Measurements from ENCODE around the gene EIF3K. TPM values are rescaled to one million over a fixed set of nuclear protein-coding genes. Genes with fewer than 3 reads are reported as not detected.

EIF3K gene
- total RNA-seq, 1 experiment from 2014 or later, result 2,011 TPM

DNA sequence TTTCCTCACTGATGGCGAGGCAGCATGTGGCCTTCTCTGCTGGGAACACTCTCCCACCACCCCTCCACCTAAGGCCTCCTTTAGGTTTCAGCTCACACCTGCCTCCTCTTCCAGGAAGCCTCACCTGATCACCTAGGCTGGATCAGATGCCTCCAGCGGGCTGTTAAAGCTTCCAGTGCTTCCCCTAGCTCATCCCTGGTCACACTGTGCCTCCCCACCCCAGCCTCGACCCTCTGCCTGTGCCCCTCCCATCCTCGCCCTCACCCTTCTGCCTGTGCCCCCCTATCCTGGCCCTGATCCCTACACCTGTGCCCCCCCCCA, 35.0 kb upstream of the EIF3K start:
- Histone ChIP-seq H3K36me3 (ENCODE audit: control insufficient read depth, insufficient read depth, low read length) (no peaks in the 10 kb centered on the region), H3K4me1 (ENCODE audit: control insufficient read depth, insufficient read depth, low read length) (no peaks in the 10 kb centered on the region), H3K9me3 (ENCODE audit: control insufficient read depth, insufficient read depth, low read depth, low read length) (no peaks in the 10 kb centered on the region), H3K27ac (ENCODE audit: low read length) (no peak overlapping the region), H3K27me3 (ENCODE audit: control insufficient read depth, insufficient read depth, low read length) (no peaks in the 10 kb centered on the region), H3K4me3 (ENCODE audit: low read depth in 2 of 2, low read length in 2 of 2) (no peak overlapping the region)
- CTCF ChIA-PET, result no interaction called here
- no peak for DNase-seq (ENCODE audit: low read depth, low spot score)
- POLR2A ChIA-PET, result interaction anchor here (0.5 to 0.6 kb wide), 3 partner anchors 27 to 1717 kb away, joined by 3 to 11 read pairs (median 4); no protein-coding TSS in a partner anchor
- in situ Hi-C loops (cut with HindIII; ENCODE audit: low pct_unique_long_range_greater_than_20kb, low sequenced_read_pairs) (loop anchor here (10.0 kb wide), 1 partner anchor 59 kb away; no protein-coding TSS in a partner anchor), intact Hi-C loops (cut with micrococcal nuclease; ENCODE audit: unreplicated experiment) (no loop called here)
- TF ChIP-seq, protein P1, sequence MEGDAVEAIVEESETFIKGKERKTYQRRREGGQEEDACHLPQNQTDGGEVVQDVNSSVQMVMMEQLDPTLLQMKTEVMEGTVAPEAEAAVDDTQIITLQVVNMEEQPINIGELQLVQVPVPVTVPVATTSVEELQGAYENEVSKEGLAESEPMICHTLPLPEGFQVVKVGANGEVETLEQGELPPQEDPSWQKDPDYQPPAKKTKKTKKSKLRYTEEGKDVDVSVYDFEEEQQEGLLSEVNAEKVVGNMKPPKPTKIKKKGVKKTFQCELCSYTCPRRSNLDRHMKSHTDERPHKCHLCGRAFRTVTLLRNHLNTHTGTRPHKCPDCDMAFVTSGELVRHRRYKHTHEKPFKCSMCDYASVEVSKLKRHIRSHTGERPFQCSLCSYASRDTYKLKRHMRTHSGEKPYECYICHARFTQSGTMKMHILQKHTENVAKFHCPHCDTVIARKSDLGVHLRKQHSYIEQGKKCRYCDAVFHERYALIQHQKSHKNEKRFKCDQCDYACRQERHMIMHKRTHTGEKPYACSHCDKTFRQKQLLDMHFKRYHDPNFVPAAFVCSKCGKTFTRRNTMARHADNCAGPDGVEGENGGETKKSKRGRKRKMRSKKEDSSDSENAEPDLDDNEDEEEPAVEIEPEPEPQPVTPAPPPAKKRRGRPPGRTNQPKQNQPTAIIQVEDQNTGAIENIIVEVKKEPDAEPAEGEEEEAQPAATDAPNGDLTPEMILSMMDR (IDR thresholded peaks at IDR 0.05), result no peak
- TF ChIP-seq TCF7L2 (IDR thresholded peaks at IDR 0.05; ENCODE audit: low read depth, low read length), result no peak
- TF ChIP-seq, protein P2, sequence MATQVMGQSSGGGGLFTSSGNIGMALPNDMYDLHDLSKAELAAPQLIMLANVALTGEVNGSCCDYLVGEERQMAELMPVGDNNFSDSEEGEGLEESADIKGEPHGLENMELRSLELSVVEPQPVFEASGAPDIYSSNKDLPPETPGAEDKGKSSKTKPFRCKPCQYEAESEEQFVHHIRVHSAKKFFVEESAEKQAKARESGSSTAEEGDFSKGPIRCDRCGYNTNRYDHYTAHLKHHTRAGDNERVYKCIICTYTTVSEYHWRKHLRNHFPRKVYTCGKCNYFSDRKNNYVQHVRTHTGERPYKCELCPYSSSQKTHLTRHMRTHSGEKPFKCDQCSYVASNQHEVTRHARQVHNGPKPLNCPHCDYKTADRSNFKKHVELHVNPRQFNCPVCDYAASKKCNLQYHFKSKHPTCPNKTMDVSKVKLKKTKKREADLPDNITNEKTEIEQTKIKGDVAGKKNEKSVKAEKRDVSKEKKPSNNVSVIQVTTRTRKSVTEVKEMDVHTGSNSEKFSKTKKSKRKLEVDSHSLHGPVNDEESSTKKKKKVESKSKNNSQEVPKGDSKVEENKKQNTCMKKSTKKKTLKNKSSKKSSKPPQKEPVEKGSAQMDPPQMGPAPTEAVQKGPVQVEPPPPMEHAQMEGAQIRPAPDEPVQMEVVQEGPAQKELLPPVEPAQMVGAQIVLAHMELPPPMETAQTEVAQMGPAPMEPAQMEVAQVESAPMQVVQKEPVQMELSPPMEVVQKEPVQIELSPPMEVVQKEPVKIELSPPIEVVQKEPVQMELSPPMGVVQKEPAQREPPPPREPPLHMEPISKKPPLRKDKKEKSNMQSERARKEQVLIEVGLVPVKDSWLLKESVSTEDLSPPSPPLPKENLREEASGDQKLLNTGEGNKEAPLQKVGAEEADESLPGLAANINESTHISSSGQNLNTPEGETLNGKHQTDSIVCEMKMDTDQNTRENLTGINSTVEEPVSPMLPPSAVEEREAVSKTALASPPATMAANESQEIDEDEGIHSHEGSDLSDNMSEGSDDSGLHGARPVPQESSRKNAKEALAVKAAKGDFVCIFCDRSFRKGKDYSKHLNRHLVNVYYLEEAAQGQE (IDR thresholded peaks at IDR 0.05; ENCODE audit: insufficient read depth in 1 of 2, low read depth in 2 of 2, low read length in 1 of 2), result no peak
- no TSS peak for BruUV-seq (replicated peaks)
- ATAC-seq, result peak; percentile 25

DNA sequence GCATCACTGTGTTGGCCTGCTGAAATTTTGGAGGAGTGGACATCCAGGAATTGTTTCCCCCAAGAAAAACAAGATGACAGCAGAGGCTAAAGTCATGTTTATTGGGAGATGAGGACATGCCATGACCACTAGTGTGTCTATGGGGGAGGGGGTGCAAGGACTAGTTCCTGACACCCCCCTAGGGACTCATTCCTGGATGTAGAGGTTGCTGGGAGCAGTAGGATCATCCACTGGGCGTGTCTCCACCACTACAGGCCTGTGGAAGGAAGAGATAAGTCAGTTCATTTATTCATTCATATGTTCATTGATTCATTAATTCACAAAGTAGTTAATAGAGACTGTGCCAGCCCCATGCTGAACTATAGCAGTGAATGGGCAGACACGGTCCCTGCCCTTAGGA, 31.4 kb upstream of the EIF3K start:
- POLR2A ChIA-PET, result no interaction called here
- DNase-seq (ENCODE audit: low read depth, low spot score), result no peak
- no peak for ATAC-seq

More for the DNA sequence above, 31.4 kb upstream of the EIF3K start:
- Histone ChIP-seq H3K9me3 (ENCODE audit: control insufficient read depth, insufficient read depth, low read depth, low read length) (no peaks in the 10 kb centered on the region), H3K36me3 (ENCODE audit: control insufficient read depth, insufficient read depth, low read length) (no peaks in the 10 kb centered on the region), H3K27ac (ENCODE audit: low read length) (no peak overlapping the region), H3K27me3 (ENCODE audit: control insufficient read depth, insufficient read depth, low read length) (no peaks in the 10 kb centered on the region), H3K4me1 (ENCODE audit: control insufficient read depth, insufficient read depth, low read length) (no peaks in the 10 kb centered on the region), H3K4me3 (ENCODE audit: low read depth in 2 of 2, low read length in 2 of 2) (no peak overlapping the region)
- TF ChIP-seq, protein P1 (IDR thresholded peaks at IDR 0.05), result no peak
- TF ChIP-seq POLR2AphosphoS5 (IDR thresholded peaks at IDR 0.05; ENCODE audit: low read depth, low read length), result no peak
- no peak for TF ChIP-seq TCF7L2 (IDR thresholded peaks at IDR 0.05; ENCODE audit: low read depth, low read length)
- TF ChIP-seq, protein P2 (IDR thresholded peaks at IDR 0.05; ENCODE audit: insufficient read depth in 1 of 2, low read depth in 2 of 2, low read length in 1 of 2), result no peak
- no peak for TF ChIP-seq SIN3A (IDR thresholded peaks at IDR 0.05; ENCODE audit: borderline replicate concordance, insufficient read depth, low read depth, low read length)
- in situ Hi-C loops (cut with HindIII; ENCODE audit: low pct_unique_long_range_greater_than_20kb, low sequenced_read_pairs) (loop anchor here (10.0 kb wide), 1 partner anchor 63 kb away; no protein-coding TSS in a partner anchor), intact Hi-C loops (cut with micrococcal nuclease; ENCODE audit: unreplicated experiment) (no loop called here)
- CTCF ChIA-PET, result interaction anchor here (0.6 to 1.5 kb wide), 2 partner anchors 31 to 584 kb away, joined by 4 to 10 read pairs; partner anchors contain the start of gene EIF3K
- BruUV-seq (replicated peaks), result no TSS peak
